Aorta (tissue), 5 donors: Measurements from ENCODE around the gene GPBP1L1. TPM values are rescaled to one million over a fixed set of nuclear protein-coding genes. Genes with fewer than 3 reads are reported as not detected.
"Not testable (repeated sequence)": the region's sequence is repeated elsewhere in the genome, so short reads cannot be mapped to it uniquely, and the experiment has no call there.

Experiments used
- ATAC-seq: fragments of 200-7000 bp; cut with Tn5 transposase; one replicate; pipeline ENCODE4 v1.9.1; 2022; ENCODE audit warnings: moderate library complexity; ENCODE audit not compliant: low FRiP score
- DNase-seq, 2 donors: peaks; one replicate each; pipeline ENCODE4 v3.0.0-alpha.2; 2020
- H3K27ac ChIP-seq, 2 donors: one replicate each; pipeline ENCODE4 v1.5.1; 2013; ENCODE audit warnings: low read length in 2 of 2, mild to moderate bottlenecking in 2 of 2, moderate library complexity in 2 of 2, control low read depth in 1 of 2, inconsistent platforms in 1 of 2, low read depth in 1 of 2
- H3K27me3 ChIP-seq, 2 donors: one replicate each; pipeline ENCODE4 v1.6.1; 2013; ENCODE audit warnings: control low read depth in 1 of 2, low read length in 1 of 2, mild to moderate bottlenecking in 1 of 2, moderate library complexity in 1 of 2; ENCODE audit not compliant: insufficient read depth in 2 of 2, control insufficient read depth in 1 of 2
- H3K36me3 ChIP-seq, 2 donors: one replicate each; pipeline ENCODE4 v1.6.1; 2013; ENCODE audit warnings: control low read depth in 1 of 2, low read length in 1 of 2, mild to moderate bottlenecking in 1 of 2; ENCODE audit not compliant: insufficient read depth in 2 of 2, control insufficient read depth in 1 of 2
- H3K4me1 ChIP-seq, 2 donors: one replicate each; pipeline ENCODE4 v1.6.1; 2013; ENCODE audit warnings: low read length in 2 of 2, control low read depth in 1 of 2, mild to moderate bottlenecking in 1 of 2, moderate library complexity in 1 of 2; ENCODE audit not compliant: insufficient read depth in 2 of 2, control insufficient read depth in 1 of 2
- H3K4me3 ChIP-seq, 2 donors: one replicate each; pipeline ENCODE4 v1.5.1; 2013; ENCODE audit warnings: low read length in 2 of 2, control low read depth in 1 of 2, mild to moderate bottlenecking in 1 of 2
- H3K9me3 ChIP-seq: one replicate; pipeline ENCODE4 v1.6.1; 2013; ENCODE audit warnings: mild to moderate bottlenecking, low read length; ENCODE audit not compliant: control insufficient read depth
- WGBS, 2 donors: extraction: QIAGEN DNeasy Blood & Tissue Kit; methylation state at CpG; one replicate each; pipeline ENCODE4 v1.1.7; 2013; 5-methylcytosine and 5-hydroxymethylcytosine counted together
- intact Hi-C, 2 donors: fragments of 100-400 bp; cut with DNase I; formaldehyde crosslinking; loops; one replicate each; pipeline versions ENCODE4 v1.14.2 to v1.15.0; 2022
- long read RNA-seq, 2 donors: library from polyadenylated mRNA; unstranded; transcript quantifications; one replicate each; pipeline ENCODE4 v2.0.0, GENCODE V29; 2020 to 2021
- polyA plus RNA-seq, 2 donors: library from polyadenylated mRNA; stranded (reverse); fragments of 200-250 nt; gene quantifications; one replicate each; pipeline ENCODE4 v1.2.3, GENCODE V29; 2013
- total RNA-seq, 2 donors: library from RNA; stranded (reverse); fragmentation: NEBNext Ultra II Directional; extraction: Animal tissue kit (Norgen Biotek cat#: 25700); gene quantifications; one replicate each; pipeline ENCODE4 v1.2.1, GENCODE V29; 2021
- donor health status: healthy with polysubstance abuse.
- donor health status: Bipolar disorder and iron deficiency.
- donor health status: DM: no; HTN: no; CAD: no.
- donor health status: DM: no; HTN: no; CAD: no.
- donor health status: DM: yes; HTN: yes; CAD: no.

Gene GPBP1L1
- 100 to 1,000 TPM; 104 to 113 TPM for total RNA-seq
- 10 to 100 TPM; 39.2 to 45.2 TPM for polyA plus RNA-seq
- long read RNA-seq, donor 1, partial matches to known transcripts: 15 of 32 reads
- long read RNA-seq, donor 1, other reads (novel, unspliced or antisense): 9 of 32 reads
- long read RNA-seq, donor 2, transcript GPBP1L1-201 (12 exons, 3,599 nt): minor isoform, 5 of 37 reads
- long read RNA-seq, donor 2, transcript GPBP1L1-202 (13 exons, 3,736 nt): major isoform, 8 of 37 reads
- long read RNA-seq, donor 2, partial matches to known transcripts: 12 of 37 reads
- long read RNA-seq, donor 2, other reads (novel, unspliced or antisense): 8 of 37 reads

DNA sequence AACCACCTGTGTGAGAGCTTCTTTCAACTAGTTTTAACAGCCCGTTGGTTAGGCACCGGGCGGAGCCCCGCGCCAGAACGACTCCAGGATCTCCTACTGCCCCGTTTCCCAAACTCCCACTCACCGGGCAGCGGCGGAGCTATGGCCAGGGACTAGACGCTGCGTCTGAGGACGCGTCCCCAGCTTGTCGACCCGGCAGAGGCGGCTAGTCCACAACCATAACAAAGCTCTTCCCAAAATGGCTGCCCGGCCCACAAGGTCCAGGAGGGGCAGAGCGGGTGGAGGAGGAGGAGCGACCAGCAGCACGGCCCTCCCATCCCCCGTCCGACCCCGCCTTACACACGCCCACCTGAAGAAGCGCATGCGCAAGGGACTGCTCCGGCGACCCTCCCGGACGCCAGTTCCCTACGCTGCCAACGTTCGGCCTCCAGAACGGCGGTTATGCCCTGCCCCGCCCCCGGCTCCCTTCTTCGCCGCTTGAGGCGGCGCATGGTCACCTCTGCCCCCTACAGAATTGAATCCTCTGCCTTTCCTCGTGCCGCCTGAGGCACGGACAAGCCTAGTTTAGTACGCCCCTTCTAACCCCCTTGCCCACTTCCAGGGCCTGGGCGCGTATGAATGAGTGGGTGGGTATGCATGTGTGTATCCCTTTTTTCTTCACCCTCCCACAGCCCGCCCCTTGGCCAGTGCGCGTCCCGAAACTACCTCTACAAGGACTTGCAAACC, at the start of gene GPBP1L1:
TSS of gene GPBP1L1 (minus strand) at position 246 of the 726 bp plus-strand sequence. CDS start 27,446 bp downstream, outside the sequence.
- Histone ChIP-seq H3K4me1 (peaks cover 2 to 5% of the 10 kb centered on the region in 2 donors), H3K4me3 (peak within 1 kb of the TSS; percentile 93 to 98), H3K36me3 (no peaks in the 10 kb centered on the region), H3K27me3 (no peaks in the 10 kb centered on the region), H3K9me3 (no peaks in the 10 kb centered on the region), H3K27ac (peak within 1 kb of the TSS; percentile 99 to 100)
- DNase-seq: peak; percentile 98 to 99
- 0 to 1% methylated on average over 47 to 52 of the region's 52 CpGs for WGBS, 2 donors
- peak; percentile 97 for ATAC-seq
- intact Hi-C loops: loop anchor here (1.0 to 10.0 kb wide), 3 partner anchors 102 to 198 kb away; partner anchors contain the start of gene NASP (in 1 of the 2)

GRCh38 chr1:45730780-45731319, 44.5 kb upstream of the GPBP1L1 start:
- ATAC-seq: no peak
- intact Hi-C loops: no loop called here
- 93 to 99% methylated on average over 1 of the region's 1 CpG for WGBS, 2 donors
- Histone ChIP-seq H3K27ac (no peak overlapping the region), H3K4me1 (no peaks in the 10 kb centered on the region), H3K27me3 (no peaks in the 10 kb centered on the region), H3K4me3 (no peak overlapping the region), H3K36me3 (peaks cover 0 to 2% of the 10 kb centered on the region in 2 donors), H3K9me3 (no peaks in the 10 kb centered on the region)
- no peak for DNase-seq

GRCh38 chr1:45730075-45730779, 43.9 kb upstream of the GPBP1L1 start:
- no peaks in the 10 kb centered on the region for H3K4me1 ChIP-seq
- intact Hi-C loops: no loop called here
- H3K4me3 ChIP-seq: no peak overlapping the region
- 78 to 79% methylated on average over 3 of the region's 3 CpGs for WGBS, 2 donors
- H3K27me3 ChIP-seq: no peaks in the 10 kb centered on the region
- H3K9me3 ChIP-seq: no peaks in the 10 kb centered on the region
- no peak overlapping the region for H3K27ac ChIP-seq
- peaks cover 0 to 2% of the 10 kb centered on the region in 2 donors for H3K36me3 ChIP-seq
- DNase-seq: no peak
- no peak for ATAC-seq

DNA sequence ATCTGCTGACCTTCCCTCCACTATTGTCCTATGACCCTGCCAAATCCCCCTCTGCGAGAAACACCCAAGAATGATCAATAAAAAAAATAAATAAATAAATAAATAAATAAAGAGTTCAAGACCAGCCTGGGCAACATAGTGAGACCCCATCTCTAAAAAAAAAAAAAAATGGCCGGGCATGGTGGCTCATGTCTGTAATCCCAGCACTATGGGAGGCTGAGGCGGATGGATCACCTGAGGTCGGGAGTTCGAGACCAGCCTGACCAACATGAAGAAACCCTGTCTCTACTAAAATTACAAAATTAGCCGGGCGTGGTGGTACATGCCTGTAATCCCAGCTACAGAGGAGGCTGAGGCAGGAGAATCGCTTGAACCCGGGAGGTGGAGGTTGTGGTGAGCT, 39.7 kb upstream of the GPBP1L1 start:
- ATAC-seq, H3K27ac ChIP-seq, intact Hi-C loops, H3K27me3 ChIP-seq, H3K4me3 ChIP-seq, H3K9me3 ChIP-seq, H3K4me1 ChIP-seq, DNase-seq, H3K36me3 ChIP-seq: not testable (repeated sequence)
- WGBS, 2 donors: 98 to 99% methylated on average over 9 of the region's 9 CpGs

GRCh38 chr1:45723248-45723930, 37.1 kb upstream of the GPBP1L1 start:
- intact Hi-C loops: no loop called here
- Histone ChIP-seq H3K4me1 (no peaks in the 10 kb centered on the region), H3K9me3 (no peaks in the 10 kb centered on the region), H3K27ac (no peak overlapping the region), H3K4me3 (no peak overlapping the region), H3K27me3 (no peaks in the 10 kb centered on the region), H3K36me3 (no peaks in the 10 kb centered on the region)
- DNase-seq (no peak), ATAC-seq (no peak)

GRCh38 chr1:45722809-45723208, 36.5 kb upstream of the GPBP1L1 start:
- H3K27me3 ChIP-seq: no peaks in the 10 kb centered on the region
- intact Hi-C loops: no loop called here
- H3K9me3 ChIP-seq: no peaks in the 10 kb centered on the region
- DNase-seq (no peak), ATAC-seq (no peak)
- no peaks in the 10 kb centered on the region for H3K36me3 ChIP-seq
- no peak overlapping the region for H3K27ac ChIP-seq
- 97 to 99% methylated on average over 3 of the region's 3 CpGs for WGBS, 2 donors
- H3K4me1 ChIP-seq: no peaks in the 10 kb centered on the region
- no peak overlapping the region for H3K4me3 ChIP-seq

DNA sequence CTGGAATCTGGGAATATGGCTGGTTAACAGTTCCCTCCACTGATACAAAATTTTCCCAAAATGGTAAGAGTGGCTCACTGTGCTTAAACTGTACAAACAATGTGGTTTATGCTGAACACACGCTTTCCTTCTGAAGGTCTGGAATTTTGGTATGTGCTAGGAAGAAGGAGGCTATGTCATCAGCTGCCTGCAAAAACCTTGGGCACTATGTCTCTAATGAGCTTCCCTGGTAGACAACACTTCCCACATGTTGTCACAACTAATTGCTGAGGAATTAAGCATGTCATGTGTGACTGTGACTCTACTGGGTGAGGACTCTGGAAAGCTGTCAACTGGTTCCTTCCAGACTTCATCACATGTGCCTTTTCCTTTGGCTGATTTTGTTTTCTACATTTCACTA, 34.9 kb upstream of the GPBP1L1 start:
- ATAC-seq (no peak), DNase-seq (no peak)
- H3K27ac ChIP-seq: no peak overlapping the region
- no peaks in the 10 kb centered on the region for H3K36me3 ChIP-seq
- H3K4me3 ChIP-seq: no peak overlapping the region
- H3K27me3 ChIP-seq: no peaks in the 10 kb centered on the region
- no peaks in the 10 kb centered on the region for H3K9me3 ChIP-seq
- WGBS, 2 donors: 52 to 85% methylated on average over 1 of the region's 1 CpG
- no peaks in the 10 kb centered on the region for H3K4me1 ChIP-seq
- intact Hi-C loops: no loop called here

DNA sequence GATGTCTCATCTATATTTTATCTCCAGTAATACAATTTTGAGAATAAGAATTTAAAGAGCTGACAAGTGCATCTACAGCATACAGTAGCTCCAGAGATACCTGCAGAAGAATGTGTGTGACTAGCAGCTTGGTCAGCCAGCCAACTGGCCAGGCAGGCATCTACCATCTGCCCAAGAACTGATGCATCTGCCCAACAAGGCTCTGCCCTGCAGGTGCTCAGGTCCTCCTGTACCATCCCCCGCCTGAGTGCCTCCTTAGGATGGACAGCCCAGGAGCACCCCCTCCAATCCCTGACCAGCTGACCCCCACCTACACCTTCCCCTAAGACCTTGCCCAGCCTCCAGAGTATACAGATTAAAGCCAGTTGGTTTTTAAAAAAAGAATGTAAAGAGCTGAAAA, 32.0 kb upstream of the GPBP1L1 start:
- Histone ChIP-seq H3K36me3 (no peaks in the 10 kb centered on the region), H3K27me3 (no peaks in the 10 kb centered on the region), H3K4me1 (no peaks in the 10 kb centered on the region), H3K27ac (no peak overlapping the region), H3K9me3 (no peaks in the 10 kb centered on the region), H3K4me3 (no peak overlapping the region)
- DNase-seq (no peak), ATAC-seq (no peak)
- intact Hi-C loops: no loop called here
- WGBS, 2 donors: 93 to 100% methylated on average over 1 of the region's 1 CpG
